Progenitor cell of endocrine pancreas (in vitro differentiated cells): ENCODE measurements around the gene P2RY6. TPM values are rescaled to one million over a fixed set of nuclear protein-coding genes. Genes with fewer than 3 reads are reported as not detected.
A peak's percentile ranks its signal among the peaks of the same experiment; 100 is the strongest.

Experiments
- DNase-seq: peaks from one replicate; pipeline ENCODE4 v3.0.0; 2021; ENCODE audit warnings: low spot score; ENCODE audit not compliant: unreplicated experiment
- H3K27ac Mint-ChIP-seq: 2 replicates; pipeline ENCODE4 v1.8.0; 2021; ENCODE audit warnings: mild to moderate bottlenecking, moderate library complexity, mixed read lengths
- H3K27me3 Mint-ChIP-seq: 2 replicates; pipeline ENCODE4 v1.8.0; 2021; ENCODE audit warnings: mixed read lengths
- H3K36me3 Mint-ChIP-seq: 2 replicates; pipeline ENCODE4 v1.8.0; 2022; ENCODE audit warnings: mixed read lengths; ENCODE audit not compliant: insufficient read depth
- H3K4me1 Mint-ChIP-seq: 2 replicates; pipeline ENCODE4 v1.8.0; 2021; ENCODE audit warnings: low read depth, mixed read lengths
- H3K4me3 Mint-ChIP-seq: 2 replicates; pipeline ENCODE4 v1.8.0; 2021; ENCODE audit warnings: low read depth, mild to moderate bottlenecking, moderate library complexity, mixed read lengths
- H3K9me3 Mint-ChIP-seq: 2 replicates; pipeline ENCODE4 v1.8.0; 2021; ENCODE audit warnings: low read depth, mixed read lengths
- CTCF ChIP-seq: fragments of 200-600 bp; sonication (generic); IDR thresholded peaks from one replicate; pipeline ENCODE4 v1.5.0; 2021; ENCODE audit warnings: antibody characterized with exemption, mild to moderate bottlenecking; ENCODE audit not compliant: unreplicated experiment
- total RNA-seq: library from RNA; stranded (reverse); gene quantifications from 2 replicates; pipeline ENCODE4 v1.2.1, GENCODE V29; 2021

Gene P2RY6
- total RNA-seq, 1 donor from 2014 or later: 0.14 TPM

- Mint-ChIP-seq H3K36me3 (no peaks in the 10 kb centered on the region), H3K27ac (no peak overlapping the region), H3K4me3 (no peak overlapping the region), H3K27me3 (peaks cover 37% of the 10 kb centered on the region), H3K9me3 (no peaks in the 10 kb centered on the region), H3K4me1 (peaks cover 15% of the 10 kb centered on the region)
- DNase-seq: no peak
- no peak for TF ChIP-seq CTCF
Measured at GRCh38 chr11:73226297-73227006, 45.7 kb upstream of the P2RY6 start.

GRCh38 chr11:73227571-73228211 is 44.4 kb upstream of the P2RY6 start:
- H3K27ac Mint-ChIP-seq: peak overlapping the region; percentile 2

GRCh38 chr11:73228268-73229134 is 43.6 kb upstream of the P2RY6 start:
- Mint-ChIP-seq H3K27ac (peak overlapping the region; percentile 62), H3K36me3 (no peaks in the 10 kb centered on the region), H3K4me1 (peaks cover 15% of the 10 kb centered on the region), H3K27me3 (peaks cover 31% of the 10 kb centered on the region), H3K4me3 (no peak overlapping the region), H3K9me3 (no peaks in the 10 kb centered on the region)
- no peak for TF ChIP-seq CTCF
- DNase-seq: no peak

More at GRCh38 chr11:73227571-73228211, 44.4 kb upstream of the P2RY6 start:
- H3K9me3 Mint-ChIP-seq: no peaks in the 10 kb centered on the region
- peak; percentile 58 for TF ChIP-seq CTCF
- DNase-seq: peak; percentile 79
- H3K4me1 Mint-ChIP-seq: peaks cover 15% of the 10 kb centered on the region
- H3K36me3 Mint-ChIP-seq: no peaks in the 10 kb centered on the region
- no peak overlapping the region for H3K4me3 Mint-ChIP-seq
- H3K27me3 Mint-ChIP-seq: peaks cover 33% of the 10 kb centered on the region

- peaks cover 26% of the 10 kb centered on the region for H3K27me3 Mint-ChIP-seq
- H3K4me3 Mint-ChIP-seq: no peak overlapping the region
Measured at GRCh38 chr11:73229321-73229895, 42.7 kb upstream of the P2RY6 start.

More at GRCh38 chr11:73229321-73229895, 42.7 kb upstream of the P2RY6 start:
- DNase-seq: no peak
- Mint-ChIP-seq H3K9me3 (no peaks in the 10 kb centered on the region), H3K36me3 (no peaks in the 10 kb centered on the region), H3K4me1 (peaks cover 15% of the 10 kb centered on the region), H3K27ac (no peak overlapping the region)
- TF ChIP-seq CTCF: no peak
